HG03064 (cell line): Measurements from ENCODE around the gene CDH19.
"Not testable (repeated sequence)": the region's sequence is repeated elsewhere in the genome, so short reads cannot be mapped to it uniquely, and the experiment has no call there.

ENCODE experiments used
- ATAC-seq: cut with Tn5 transposase; IDR thresholded peaks from one replicate; pipeline ENCODE4 v1.9.1; 2021; ENCODE audit warnings: low read depth; ENCODE audit not compliant: unreplicated experiment

The CDH19 gene

GRCh38 chr18:66466184-66466583 lies 137.7 kb downstream of the CDH19 start:
- not testable (repeated sequence) for ATAC-seq

GRCh38 chr18:66461344-66461743 lies 142.5 kb downstream of the CDH19 start:
- ATAC-seq = no peak

GRCh38 chr18:66457245-66457644 lies 146.6 kb downstream of the CDH19 start:
- no peak for ATAC-seq
